C4-2B (cell line): ENCODE measurements around the gene YWHAE.

Experiments used
- H3K27ac ChIP-seq: fragments of 450-650 bp; 2 replicates; pipeline ENCODE4 v1.5.1; 2017
- CTCF ChIP-seq: fragments of 450-650 bp; conservative IDR thresholded peaks from 2 replicates; pipeline ENCODE4 v1.5.1; 2017; ENCODE audit warnings: mild to moderate bottlenecking
- ZFX ChIP-seq: fragments of 450-650 bp; IDR thresholded peaks from 2 replicates; pipeline ENCODE4 v1.6.1; 2017

The YWHAE gene

DNA sequence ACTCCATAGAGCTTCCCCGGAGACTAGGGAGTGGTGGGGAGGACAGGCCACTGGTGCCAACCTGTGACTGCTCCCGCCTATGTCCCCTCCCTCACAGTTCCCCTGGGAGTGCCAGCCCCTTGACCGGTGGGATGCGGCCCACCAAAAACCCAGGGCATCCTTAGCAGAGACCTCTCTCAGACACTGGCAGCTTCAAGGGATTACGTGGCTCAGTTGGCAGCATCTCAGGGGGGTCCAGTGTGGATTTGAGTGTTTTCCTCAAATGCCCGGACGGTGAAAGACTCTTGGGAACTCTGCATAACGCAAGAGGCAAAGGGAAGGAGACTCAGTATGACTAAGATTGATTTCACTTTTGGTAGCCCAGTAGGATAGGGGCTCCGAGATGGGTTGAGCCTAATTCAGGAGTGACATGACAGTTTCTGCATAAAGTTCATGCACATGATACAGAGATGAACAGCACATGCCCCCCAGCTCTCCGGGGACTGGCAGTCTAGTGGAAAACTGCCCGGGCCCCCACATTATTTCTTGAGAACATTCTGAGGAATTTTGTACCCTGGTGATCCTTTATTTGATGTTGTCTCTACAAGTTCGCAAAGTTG is 70.2 kb downstream of the YWHAE start:
- TF ChIP-seq ZFX (no peak), CTCF (no peak)
- H3K27ac ChIP-seq: no peak overlapping the region

DNA sequence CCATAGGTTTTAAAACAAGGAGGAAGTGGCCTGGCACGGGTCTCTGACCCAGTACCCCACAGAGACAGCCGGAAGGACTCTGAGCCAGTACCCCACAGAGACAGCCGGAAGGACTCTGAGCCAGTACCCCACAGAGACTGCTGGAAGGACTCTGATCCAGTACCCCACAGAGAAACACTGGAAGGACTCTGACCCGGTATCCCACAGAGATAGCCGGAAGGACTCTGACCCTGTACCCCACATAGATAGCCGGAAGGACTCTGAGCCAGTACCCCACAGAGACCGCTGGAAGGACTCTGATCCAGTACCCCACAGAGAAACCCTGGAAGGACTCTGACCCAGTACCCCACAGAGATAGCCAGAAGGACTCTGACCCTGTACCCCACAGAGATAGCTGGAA is 71.6 kb downstream of the YWHAE start:
- H3K27ac ChIP-seq: no peak overlapping the region
- TF ChIP-seq CTCF (no peak), ZFX (no peak)

DNA sequence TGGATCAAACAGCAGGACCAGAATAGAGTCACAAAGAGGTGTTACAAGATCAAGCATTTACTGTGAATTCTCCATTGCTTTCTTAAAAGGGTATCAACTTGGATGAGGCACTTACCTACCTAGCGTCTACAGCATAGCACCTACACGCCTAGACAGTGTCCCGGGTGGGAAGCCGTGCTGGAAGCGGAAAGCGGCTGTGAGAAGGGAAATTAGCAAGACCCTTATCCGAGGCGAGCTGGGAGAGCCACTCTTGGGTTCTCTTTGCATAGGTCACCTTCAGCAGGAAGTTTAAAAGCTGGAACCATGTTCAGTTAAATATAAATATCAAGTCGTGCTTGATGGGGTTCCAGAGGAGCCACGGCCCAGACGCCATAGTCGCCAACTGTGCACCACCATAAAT is 74.3 kb downstream of the YWHAE start:
- no peak for TF ChIP-seq ZFX
- no peak for TF ChIP-seq CTCF
- no peak overlapping the region for H3K27ac ChIP-seq

- no peak overlapping the region for H3K27ac ChIP-seq
- TF ChIP-seq CTCF: no peak
- no peak for TF ChIP-seq ZFX
Observed at GRCh38 chr17:1324201-1324771, 75.7 kb downstream of the YWHAE start.

DNA sequence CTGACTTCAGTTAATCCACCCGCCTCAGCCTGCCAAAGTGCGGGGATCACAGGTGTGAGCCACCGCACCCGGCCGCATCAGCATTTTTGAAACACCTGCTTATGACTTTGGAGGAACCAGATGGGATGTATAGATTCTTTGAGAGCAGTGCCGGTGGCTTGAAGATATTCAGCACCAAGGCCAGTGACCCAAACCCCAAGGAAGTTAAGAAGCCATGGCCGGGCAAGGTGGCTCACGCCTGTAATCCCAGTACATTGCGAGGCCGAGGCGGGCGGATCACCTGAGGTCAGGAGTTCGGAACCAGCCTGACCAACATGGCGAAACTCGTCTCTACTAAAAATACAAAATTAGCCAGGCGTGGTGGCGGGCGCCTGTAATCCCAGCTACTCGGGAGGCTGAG is 76.7 kb downstream of the YWHAE start:
- H3K27ac ChIP-seq: no peak overlapping the region
- TF ChIP-seq ZFX: no peak
- no peak for TF ChIP-seq CTCF

- TF ChIP-seq ZFX: no peak
- TF ChIP-seq CTCF: no peak
- H3K27ac ChIP-seq: no peak overlapping the region
Observed at GRCh38 chr17:1322480-1322879, 77.5 kb downstream of the YWHAE start.

DNA sequence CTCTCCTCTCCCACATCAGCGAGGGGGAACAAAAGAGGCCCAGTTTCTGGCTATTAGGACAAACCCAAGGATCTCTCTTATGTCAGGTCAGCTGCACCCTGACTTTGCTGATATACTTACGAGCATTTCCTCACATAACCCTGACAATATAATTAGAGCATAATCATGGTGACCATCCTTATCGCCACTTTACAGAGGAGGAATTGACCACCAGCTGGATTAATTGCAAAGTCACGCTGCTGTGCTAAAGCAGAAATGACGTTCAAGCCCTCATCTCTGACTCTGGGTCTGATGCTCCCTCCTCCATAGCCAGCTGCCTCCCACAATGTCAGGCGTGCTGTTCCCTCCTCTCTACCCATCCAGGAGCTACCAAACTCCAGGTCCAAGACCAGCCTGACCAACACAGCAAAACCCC is 78.0 kb downstream of the YWHAE start:
- TF ChIP-seq ZFX: no peak
- TF ChIP-seq CTCF: no peak
- H3K27ac ChIP-seq: no peak overlapping the region
